Activated CD4-positive, alpha-beta T cell treated with anti-CD3 and anti-CD28 coated beads for 36 hours (primary cell): ENCODE results near the gene GP5. TPM values are rescaled to one million over a fixed set of nuclear protein-coding genes. Genes with fewer than 3 reads are reported as not detected.

Experiments used
- ATAC-seq: fragments of 200-7000 bp; cut with Tn5 transposase; one replicate; pipeline ENCODE4 v1.10.0; 2021; ENCODE audit warnings: mild to moderate bottlenecking, moderate library complexity
- CTCF ChIA-PET: fragments of 350-600 bp; sonication (Branson Sonifier 250); formaldehyde crosslinking; loops from one replicate; lab custom pipeline; 2021; ENCODE audit warnings: antibody characterized with exemption; lab: Charles Lee
- POLR2A ChIA-PET: fragments of 350-600 bp; sonication (Branson Sonifier 250); formaldehyde crosslinking; loops from one replicate; lab custom pipeline; 2021; ENCODE audit warnings: antibody characterized with exemption, inconsistent platforms; lab: Charles Lee
- DNase-seq: peaks from one replicate; pipeline ENCODE4 v3.0.0-alpha.2; 2020
- H3K27ac Mint-ChIP-seq: one replicate; pipeline ENCODE4 v1.8.0; 2021; ENCODE audit warnings: mixed read lengths
- H3K27me3 Mint-ChIP-seq: one replicate; pipeline ENCODE4 v1.8.0; 2021; ENCODE audit warnings: mixed read lengths
- H3K36me3 Mint-ChIP-seq: one replicate; pipeline ENCODE4 v1.8.0; 2021; ENCODE audit warnings: low read depth, mixed read lengths
- H3K4me1 Mint-ChIP-seq: one replicate; pipeline ENCODE4 v1.8.0; 2021; ENCODE audit warnings: mixed read lengths
- H3K4me3 Mint-ChIP-seq: one replicate; pipeline ENCODE4 v1.8.0; 2021; ENCODE audit warnings: mild to moderate bottlenecking, moderate library complexity, mixed read lengths
- H3K9me3 Mint-ChIP-seq: one replicate; pipeline ENCODE4 v1.8.0; 2021; ENCODE audit warnings: low read depth, mixed read lengths
- intact Hi-C, 2 experiments: fragments of 100-400 bp; cut with DNase I in 1 of 2; cut with micrococcal nuclease in 1 of 2; formaldehyde crosslinking; loops; one replicate each; pipeline versions ENCODE4 v1.14.2 to v1.15.1; 2022 to 2024; cut with DNase I, micrococcal nuclease
- total RNA-seq, 2 experiments: library from RNA; stranded (reverse); gene quantifications; one replicate each; pipeline ENCODE4 v1.2.3, GENCODE V29; 2021

Gene GP5, protein sequence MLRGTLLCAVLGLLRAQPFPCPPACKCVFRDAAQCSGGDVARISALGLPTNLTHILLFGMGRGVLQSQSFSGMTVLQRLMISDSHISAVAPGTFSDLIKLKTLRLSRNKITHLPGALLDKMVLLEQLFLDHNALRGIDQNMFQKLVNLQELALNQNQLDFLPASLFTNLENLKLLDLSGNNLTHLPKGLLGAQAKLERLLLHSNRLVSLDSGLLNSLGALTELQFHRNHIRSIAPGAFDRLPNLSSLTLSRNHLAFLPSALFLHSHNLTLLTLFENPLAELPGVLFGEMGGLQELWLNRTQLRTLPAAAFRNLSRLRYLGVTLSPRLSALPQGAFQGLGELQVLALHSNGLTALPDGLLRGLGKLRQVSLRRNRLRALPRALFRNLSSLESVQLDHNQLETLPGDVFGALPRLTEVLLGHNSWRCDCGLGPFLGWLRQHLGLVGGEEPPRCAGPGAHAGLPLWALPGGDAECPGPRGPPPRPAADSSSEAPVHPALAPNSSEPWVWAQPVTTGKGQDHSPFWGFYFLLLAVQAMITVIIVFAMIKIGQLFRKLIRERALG
- total RNA-seq: under 1 TPM; 0.37 to 0.39 TPM

DNA sequence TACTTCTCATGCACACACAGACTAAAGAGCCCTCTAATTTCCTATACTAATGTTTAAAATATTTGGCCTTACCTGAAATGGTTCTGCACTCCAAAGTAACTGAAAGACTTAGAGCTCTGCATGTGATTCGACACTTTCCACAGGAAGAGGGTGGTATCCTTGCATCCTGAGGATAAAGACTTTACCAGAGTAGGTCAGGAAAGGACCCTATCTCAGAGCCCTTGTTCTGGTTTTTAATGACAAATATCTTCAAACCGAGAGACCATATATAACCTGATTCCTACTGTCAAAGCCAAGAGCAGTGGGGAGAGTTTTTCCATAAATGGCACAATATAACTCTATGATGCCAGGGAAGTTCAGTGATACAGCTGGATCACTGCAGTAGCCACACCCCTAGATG lies at the start of gene GP5:
TSS of gene GP5 (minus strand) at position 101 of the 400 bp plus-strand sequence. CDS start 984 bp downstream, outside the sequence.
- peaks cover 4% of the 10 kb centered on the region for H3K36me3 Mint-ChIP-seq
- intact Hi-C loops: loop anchor here (5.0 kb wide), 2 partner anchors 262 to 807 kb away; partner anchors contain the start of genes HES1 (in 2 of the 2) and OPA1 (in 1 of the 2)
- ATAC-seq: no peak
- POLR2A ChIA-PET: interaction anchor here (0.6 kb wide), 1 partner anchor 328 kb away, joined by 3 read pairs; no protein-coding TSS in a partner anchor
- H3K9me3 Mint-ChIP-seq: no peaks in the 10 kb centered on the region
- peaks cover 12% of the 10 kb centered on the region for H3K27me3 Mint-ChIP-seq
- peaks cover 55% of the 10 kb centered on the region for H3K4me1 Mint-ChIP-seq
- peak within 1 kb of the TSS; percentile 67 for H3K27ac Mint-ChIP-seq
- no peak for DNase-seq
- H3K4me3 Mint-ChIP-seq: peak within 1 kb of the TSS; percentile 67
- CTCF ChIA-PET: interaction anchor here (0.9 to 5.1 kb wide), 5 partner anchors 8 to 84 kb away, joined by 3 to 37 read pairs (median 3); no protein-coding TSS in a partner anchor

DNA sequence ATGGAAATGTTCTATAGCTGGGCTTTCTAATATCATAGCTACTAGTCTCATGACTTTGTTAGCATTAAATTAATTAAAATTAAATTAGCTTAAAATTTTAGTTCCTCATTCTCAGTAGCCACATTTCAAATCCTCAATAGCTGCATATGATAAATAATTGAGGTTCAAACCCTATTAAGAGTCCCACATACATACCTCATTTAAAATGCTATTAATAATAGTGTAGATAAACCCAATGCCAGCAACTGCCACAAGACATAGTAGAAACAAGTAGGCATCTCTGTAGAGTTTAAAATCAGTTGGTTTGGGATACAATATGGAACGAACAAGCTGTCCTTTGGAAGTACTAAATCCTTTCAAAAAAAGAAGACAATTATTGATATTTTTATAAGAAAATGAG lies 48.6 kb upstream of the GP5 start:
- Mint-ChIP-seq H3K4me1 (peaks cover 2% of the 10 kb centered on the region), H3K36me3 (peaks cover 64% of the 10 kb centered on the region), H3K9me3 (no peaks in the 10 kb centered on the region), H3K27me3 (no peaks in the 10 kb centered on the region), H3K4me3 (no peak overlapping the region), H3K27ac (no peak overlapping the region)
- ChIA-PET POLR2A (interaction anchor here (0.6 kb wide), 1 partner anchor 120 kb away, joined by 6 read pairs; no protein-coding TSS in a partner anchor), CTCF (interaction anchor here (0.7 to 2.6 kb wide), 5 partner anchors 19 to 224 kb away, joined by 3 to 6 read pairs (median 3); partner anchors contain the start of gene LSG1)
- ATAC-seq (no peak), DNase-seq (no peak)
- intact Hi-C loops: no loop called here

GRCh38 chr3:194447161-194447560 lies 48.1 kb upstream of the GP5 start:
- Mint-ChIP-seq H3K4me3 (no peak overlapping the region), H3K27me3 (no peaks in the 10 kb centered on the region), H3K27ac (no peak overlapping the region), H3K36me3 (peaks cover 66% of the 10 kb centered on the region), H3K9me3 (no peaks in the 10 kb centered on the region), H3K4me1 (peaks cover 2% of the 10 kb centered on the region)
- intact Hi-C loops: no loop called here
- ChIA-PET CTCF (interaction anchor here (0.7 to 2.6 kb wide), 8 partner anchors 10 to 1740 kb away, joined by 3 to 6 read pairs (median 3); partner anchors contain the start of gene LSG1), POLR2A (interaction anchor here (0.6 kb wide), 1 partner anchor 121 kb away, joined by 6 read pairs; no protein-coding TSS in a partner anchor)
- peak; percentile 49 for ATAC-seq
- DNase-seq: no peak

- ATAC-seq (no peak), DNase-seq (no peak)
- Mint-ChIP-seq H3K4me1 (peaks cover 2% of the 10 kb centered on the region), H3K27ac (no peak overlapping the region), H3K4me3 (no peak overlapping the region), H3K9me3 (no peaks in the 10 kb centered on the region), H3K27me3 (no peaks in the 10 kb centered on the region), H3K36me3 (peaks cover 68% of the 10 kb centered on the region)
- intact Hi-C loops: no loop called here
- ChIA-PET CTCF (interaction anchor here (0.6 to 2.6 kb wide), 8 partner anchors 10 to 1740 kb away, joined by 3 to 6 read pairs (median 3); partner anchors contain the start of gene LSG1), POLR2A (interaction anchor here (0.6 kb wide), 1 partner anchor 121 kb away, joined by 6 read pairs; no protein-coding TSS in a partner anchor)
Measured at GRCh38 chr3:194446754-194447153, 47.7 kb upstream of the GP5 start.

- no peak for DNase-seq
- no peak for ATAC-seq
- Mint-ChIP-seq H3K4me3 (no peak overlapping the region), H3K9me3 (no peaks in the 10 kb centered on the region), H3K27me3 (no peaks in the 10 kb centered on the region), H3K4me1 (peaks cover 2% of the 10 kb centered on the region), H3K36me3 (peaks cover 69% of the 10 kb centered on the region), H3K27ac (no peak overlapping the region)
- intact Hi-C loops: no loop called here
- POLR2A ChIA-PET: no interaction called here
- CTCF ChIA-PET: interaction anchor here (0.6 to 2.6 kb wide), 6 partner anchors 9 to 243 kb away, joined by 3 to 6 read pairs (median 4); no protein-coding TSS in a partner anchor
Measured at GRCh38 chr3:194446172-194446571, 47.1 kb upstream of the GP5 start.

DNA sequence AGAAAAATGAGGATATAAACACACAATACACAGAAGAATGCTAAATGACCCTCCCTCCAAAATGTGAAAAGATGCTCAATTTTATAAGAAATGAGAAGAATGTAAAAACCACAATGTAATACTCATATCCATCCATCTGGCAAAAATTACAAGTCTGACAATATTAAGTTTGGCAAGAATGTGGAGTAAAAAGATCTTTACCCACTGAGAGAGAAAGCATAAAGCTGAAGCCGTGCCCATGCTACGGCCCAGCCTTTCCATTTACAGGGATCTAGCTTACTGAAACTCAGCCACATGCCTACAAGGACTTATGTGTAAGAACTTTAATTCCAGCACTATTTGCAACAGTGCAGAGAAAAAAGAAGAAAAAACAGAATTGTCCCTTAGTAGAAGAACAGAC lies 44.8 kb upstream of the GP5 start:
- H3K4me3 Mint-ChIP-seq: no peak overlapping the region
- no peaks in the 10 kb centered on the region for H3K9me3 Mint-ChIP-seq
- CTCF ChIA-PET: no interaction called here
- H3K4me1 Mint-ChIP-seq: peaks cover 2% of the 10 kb centered on the region
- peaks cover 71% of the 10 kb centered on the region for H3K36me3 Mint-ChIP-seq
- no peak for ATAC-seq
- no peak for DNase-seq
- H3K27ac Mint-ChIP-seq: peak overlapping the region; percentile 23
- no peaks in the 10 kb centered on the region for H3K27me3 Mint-ChIP-seq
- intact Hi-C loops: no loop called here
- POLR2A ChIA-PET: no interaction called here

DNA sequence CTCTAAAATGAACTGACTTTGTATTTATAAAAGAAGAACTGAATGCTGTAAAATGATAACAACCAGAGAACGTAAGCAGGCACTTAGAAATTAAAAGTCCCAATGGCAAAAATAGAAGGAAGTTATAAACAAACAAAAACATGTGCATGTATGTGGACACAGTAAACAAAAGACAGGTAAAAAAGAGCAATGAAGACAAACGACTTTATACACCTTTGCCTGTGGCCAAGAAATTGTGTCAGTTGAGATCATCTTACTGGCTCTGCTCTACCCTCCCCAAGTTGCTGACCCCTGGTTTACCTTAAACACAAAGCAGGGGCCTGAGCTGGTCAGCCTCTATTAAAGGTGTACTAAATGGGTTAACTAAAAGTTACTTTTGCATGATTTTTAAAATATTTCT lies 41.7 kb upstream of the GP5 start:
- intact Hi-C loops: no loop called here
- Mint-ChIP-seq H3K9me3 (no peaks in the 10 kb centered on the region), H3K36me3 (peaks cover 69% of the 10 kb centered on the region), H3K4me3 (no peak overlapping the region), H3K27me3 (no peaks in the 10 kb centered on the region), H3K27ac (no peak overlapping the region), H3K4me1 (no peaks in the 10 kb centered on the region)
- DNase-seq (no peak), ATAC-seq (no peak)
- POLR2A ChIA-PET: no interaction called here
- CTCF ChIA-PET: interaction anchor here (0.6 to 1.2 kb wide), 2 partner anchors 17 to 46 kb away, joined by 3 to 5 read pairs; partner anchors contain the start of gene ATP13A3

GRCh38 chr3:194439881-194440550 lies 41.0 kb upstream of the GP5 start:
- ChIA-PET CTCF (interaction anchor here (0.9 to 1.2 kb wide), 2 partner anchors 11 to 231 kb away, joined by 3 read pairs; no protein-coding TSS in a partner anchor), POLR2A (no interaction called here)
- peaks cover 71% of the 10 kb centered on the region for H3K36me3 Mint-ChIP-seq
- DNase-seq: no peak
- no peaks in the 10 kb centered on the region for H3K4me1 Mint-ChIP-seq
- no peaks in the 10 kb centered on the region for H3K27me3 Mint-ChIP-seq
- no peaks in the 10 kb centered on the region for H3K9me3 Mint-ChIP-seq
- intact Hi-C loops: no loop called here
- no peak overlapping the region for H3K4me3 Mint-ChIP-seq
- no peak overlapping the region for H3K27ac Mint-ChIP-seq
- no peak for ATAC-seq

DNA sequence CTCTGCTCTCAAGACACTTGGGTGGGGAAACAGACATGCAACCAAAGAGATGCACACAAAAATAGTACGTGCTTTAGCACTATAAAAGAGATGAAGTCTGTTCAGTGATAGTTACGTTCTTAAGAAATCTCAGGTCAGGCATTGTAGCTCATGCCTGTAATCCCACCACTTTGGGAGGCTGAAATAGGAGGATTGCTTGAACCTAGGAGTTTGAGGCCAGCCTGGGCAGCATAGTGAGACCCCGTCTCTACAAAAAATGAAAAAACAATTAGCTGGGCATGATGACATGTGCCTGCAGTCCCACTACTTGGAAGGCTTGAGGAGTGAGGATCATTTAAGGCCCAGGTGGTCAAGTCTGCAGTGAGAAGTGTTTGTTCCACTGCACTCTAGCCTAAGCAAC lies 35.4 kb upstream of the GP5 start:
- CTCF ChIA-PET: no interaction called here

GRCh38 chr3:194431554-194431953 lies 32.5 kb upstream of the GP5 start:
- Mint-ChIP-seq H3K27me3 (no peaks in the 10 kb centered on the region), H3K36me3 (peaks cover 46% of the 10 kb centered on the region), H3K4me3 (no peak overlapping the region), H3K4me1 (no peaks in the 10 kb centered on the region), H3K9me3 (no peaks in the 10 kb centered on the region), H3K27ac (no peak overlapping the region)
- ChIA-PET CTCF (no interaction called here), POLR2A (no interaction called here)
- no peak for ATAC-seq
- DNase-seq: no peak
- intact Hi-C loops: no loop called here

More for the DNA sequence above, 35.4 kb upstream of the GP5 start:
- Mint-ChIP-seq H3K36me3 (peaks cover 51% of the 10 kb centered on the region), H3K27me3 (no peaks in the 10 kb centered on the region), H3K9me3 (no peaks in the 10 kb centered on the region), H3K4me3 (no peak overlapping the region), H3K27ac (no peak overlapping the region), H3K4me1 (no peaks in the 10 kb centered on the region)
- ATAC-seq (no peak), DNase-seq (no peak)
- POLR2A ChIA-PET: no interaction called here
- intact Hi-C loops: no loop called here

DNA sequence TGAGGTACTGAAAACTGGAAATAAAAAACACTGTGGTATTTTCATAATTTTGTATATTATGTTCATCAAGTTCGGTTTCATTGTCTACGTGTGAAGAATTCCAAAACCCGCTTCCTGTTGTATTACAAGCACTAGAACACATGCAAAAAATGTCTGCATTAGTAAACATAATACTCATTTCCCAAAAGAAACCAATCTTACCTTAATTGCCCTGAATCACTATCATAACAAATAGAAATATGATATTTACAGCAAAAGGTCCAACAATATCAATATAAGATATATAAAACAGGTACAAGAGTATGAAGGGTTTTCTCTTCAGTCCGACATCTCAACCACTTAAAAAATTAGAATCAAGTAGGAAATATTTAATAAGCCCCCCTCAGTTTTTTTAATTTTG lies 26.3 kb upstream of the GP5 start:
- no peaks in the 10 kb centered on the region for H3K9me3 Mint-ChIP-seq
- no peak overlapping the region for H3K27ac Mint-ChIP-seq
- intact Hi-C loops: no loop called here
- no peak for ATAC-seq
- H3K4me3 Mint-ChIP-seq: no peak overlapping the region
- ChIA-PET CTCF (interaction anchor here (1.2 kb wide), 1 partner anchor 760 kb away, joined by 3 read pairs; no protein-coding TSS in a partner anchor), POLR2A (no interaction called here)
- H3K27me3 Mint-ChIP-seq: no peaks in the 10 kb centered on the region
- no peaks in the 10 kb centered on the region for H3K4me1 Mint-ChIP-seq
- no peak for DNase-seq
- H3K36me3 Mint-ChIP-seq: peaks cover 38% of the 10 kb centered on the region
